Activated CD8-positive, alpha-beta memory T cell treated with anti-CD3 and anti-CD28 coated beads, Interleukin-2, amount 50 U/mL, for 48 hours (primary cell): Measurements from ENCODE around the gene PKP4.

Experiments
- DNase-seq: peaks from one replicate; pipeline ENCODE4 v3.0.0-alpha.2; 2020

The PKP4 gene

DNA sequence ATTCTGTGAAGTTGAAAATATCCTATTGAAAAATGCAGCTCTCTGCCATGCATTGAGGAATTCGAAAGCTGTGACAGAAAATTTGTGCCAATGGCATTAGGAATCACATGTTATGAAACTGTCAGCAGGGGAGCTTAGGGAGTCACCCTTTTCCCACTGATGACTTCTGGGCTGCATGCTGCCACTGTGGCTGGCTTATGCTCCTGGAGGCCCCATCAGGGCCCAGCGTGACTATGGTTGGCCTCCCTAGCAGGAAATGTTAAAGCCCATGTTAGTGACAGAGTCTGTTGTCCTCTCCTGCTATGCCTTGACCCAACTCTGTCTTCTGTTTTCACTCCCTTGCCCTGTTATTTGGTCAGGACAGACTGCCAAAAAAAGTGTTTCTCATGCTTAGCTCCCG lies 198.9 kb downstream of the PKP4 start:
- no peak for DNase-seq

DNA sequence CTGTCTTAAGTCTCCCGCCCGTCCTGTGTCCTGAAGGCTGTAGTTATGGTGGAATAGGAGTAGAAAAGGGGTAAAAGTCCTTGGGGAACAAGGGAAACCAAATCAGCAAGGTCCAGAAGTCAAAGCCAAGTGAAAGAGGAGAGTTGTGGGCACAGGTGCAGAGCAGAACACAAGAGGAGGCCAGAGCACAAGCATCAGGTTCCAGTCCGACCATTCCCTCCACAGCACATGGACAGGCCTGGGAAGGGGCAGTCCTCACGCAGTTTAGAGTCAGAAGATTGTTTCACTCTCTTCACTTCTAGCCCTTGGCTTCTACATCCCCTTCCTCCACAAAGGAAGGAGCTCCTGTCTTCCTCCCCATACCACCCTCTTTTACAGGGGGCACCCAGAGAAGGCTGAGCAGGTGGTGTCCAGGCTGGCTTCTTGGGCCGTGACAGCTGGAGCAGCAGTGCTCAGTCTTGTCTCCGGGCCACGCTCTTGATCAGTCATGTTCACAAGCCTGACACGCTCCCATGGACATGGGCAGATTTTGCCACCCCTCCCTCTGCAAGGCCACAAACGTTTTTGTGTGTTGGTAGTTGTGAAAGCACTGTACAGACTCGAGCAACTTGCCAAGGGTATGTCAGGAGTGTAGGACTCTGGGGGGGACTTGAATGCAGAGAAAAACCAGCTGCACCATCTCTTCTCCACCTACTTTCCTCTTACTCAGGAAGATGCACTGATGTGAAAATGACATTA lies 199.9 kb downstream of the PKP4 start:
- no peak for DNase-seq

DNA sequence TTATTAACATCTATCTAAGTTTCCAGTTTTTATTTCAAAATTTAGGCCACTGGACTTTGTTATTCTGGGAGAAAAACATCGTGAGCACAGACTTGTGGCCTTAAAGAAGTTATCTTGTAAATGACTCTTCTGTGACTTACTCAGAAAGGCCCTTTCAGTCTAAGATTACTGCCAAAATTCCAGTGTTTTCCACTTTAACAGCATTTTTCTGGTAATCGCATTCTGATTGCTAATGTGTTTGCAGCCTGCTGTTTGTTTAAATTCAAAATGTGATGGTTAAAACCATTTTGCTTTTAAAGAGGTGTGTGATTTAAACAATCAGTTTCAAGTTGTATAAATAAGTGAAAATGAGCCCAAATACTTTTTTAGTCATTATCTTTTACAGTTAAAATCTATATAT lies 201.6 kb downstream of the PKP4 start:
- no peak for DNase-seq

DNA sequence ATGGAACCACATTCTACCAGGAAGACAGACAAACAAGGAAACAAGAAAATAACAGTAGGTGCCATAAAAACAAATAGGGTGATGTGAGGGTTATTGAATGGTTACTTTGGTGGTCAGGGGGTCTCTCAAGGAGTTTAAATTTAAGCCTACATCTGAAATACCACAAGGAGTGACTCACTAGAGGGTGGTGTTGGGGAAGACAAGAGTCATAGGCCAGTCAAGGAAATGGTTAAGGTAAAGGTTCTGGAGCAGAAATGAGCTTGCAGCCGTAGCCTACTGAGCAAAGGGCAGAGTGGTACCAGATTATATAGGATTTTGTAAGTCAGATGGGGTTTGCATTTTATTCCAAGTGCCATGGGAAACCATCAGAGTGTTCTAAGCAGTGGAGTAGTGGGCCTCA lies 202.7 kb downstream of the PKP4 start:
- no peak for DNase-seq

DNA sequence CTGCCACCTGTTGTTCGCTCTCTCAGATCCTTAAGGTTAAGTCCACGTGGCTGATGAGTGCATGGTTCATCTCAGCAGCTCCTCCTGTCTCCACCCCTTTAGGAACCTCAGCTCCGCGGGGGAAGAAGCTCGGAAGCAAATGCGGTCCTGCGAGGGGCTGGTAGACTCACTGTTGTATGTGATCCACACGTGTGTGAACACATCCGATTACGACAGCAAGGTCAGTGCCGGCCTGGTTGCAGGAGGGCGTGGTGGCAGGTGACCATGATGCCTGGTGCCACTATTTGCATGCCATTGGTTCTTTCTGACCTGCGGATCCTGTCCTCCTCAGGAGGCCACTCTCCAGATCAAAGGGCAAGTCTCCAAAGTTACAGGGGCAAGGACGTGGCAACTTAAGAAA lies 204.5 kb downstream of the PKP4 start:
- no peak for DNase-seq

DNA sequence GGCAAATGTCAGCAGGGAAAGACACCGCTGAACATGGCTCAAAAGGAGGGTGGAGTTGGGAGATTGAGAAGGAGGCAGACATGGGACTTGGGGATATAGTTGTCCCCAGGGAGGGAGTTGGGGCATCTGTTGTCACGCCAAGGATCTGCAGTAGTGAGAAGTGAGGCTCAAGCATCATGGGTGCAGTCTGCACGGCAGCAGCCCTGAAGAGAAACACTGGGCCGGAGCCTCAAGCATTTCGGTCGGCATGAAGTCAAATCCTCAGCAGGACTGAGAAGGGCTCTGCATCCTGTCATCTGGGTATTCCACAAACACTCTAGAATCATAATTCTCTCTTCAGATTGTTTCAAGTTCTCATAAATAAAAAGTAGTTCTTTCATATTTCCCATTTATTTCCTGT lies 205.7 kb downstream of the PKP4 start:
- DNase-seq, result no peak

DNA sequence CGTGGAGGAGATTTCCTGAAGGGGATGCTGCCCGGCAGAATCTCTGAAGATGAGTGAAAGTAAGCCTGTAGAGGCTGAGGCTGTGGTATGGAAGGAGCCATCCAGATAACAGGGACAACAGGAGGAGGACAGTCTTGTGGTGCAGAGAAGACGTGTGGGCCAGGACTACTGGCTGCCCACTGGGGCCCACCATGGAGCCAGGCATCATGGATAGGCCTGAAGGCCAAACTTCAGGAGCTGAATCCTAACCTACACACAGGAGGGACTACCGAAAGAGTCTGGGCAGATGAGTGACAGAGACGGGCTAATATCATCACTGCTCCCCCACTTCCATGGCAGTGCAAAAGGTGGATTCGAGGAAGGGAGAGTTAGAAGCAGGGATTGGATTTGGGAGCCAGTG lies 207.0 kb downstream of the PKP4 start:
- no peak for DNase-seq

DNA sequence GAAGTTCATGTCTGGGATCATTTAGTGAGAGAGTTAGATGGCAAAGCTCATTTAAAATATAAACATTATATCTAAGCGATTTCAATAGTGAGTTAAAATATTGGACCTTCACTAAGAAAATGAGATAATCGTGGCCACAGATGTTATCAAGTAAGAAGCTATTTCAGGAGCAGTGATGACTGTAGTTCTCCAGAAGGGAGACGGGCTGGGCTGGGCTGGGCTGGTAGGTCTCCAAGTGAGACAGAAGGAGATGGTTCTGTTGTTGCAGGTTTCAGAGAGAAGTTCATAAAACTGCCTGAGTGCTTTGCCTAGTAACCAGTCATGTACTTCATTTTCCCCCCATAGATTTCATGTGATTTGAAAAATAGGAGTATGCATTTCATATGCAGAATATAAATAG lies 208.2 kb downstream of the PKP4 start:
- no peak for DNase-seq

DNA sequence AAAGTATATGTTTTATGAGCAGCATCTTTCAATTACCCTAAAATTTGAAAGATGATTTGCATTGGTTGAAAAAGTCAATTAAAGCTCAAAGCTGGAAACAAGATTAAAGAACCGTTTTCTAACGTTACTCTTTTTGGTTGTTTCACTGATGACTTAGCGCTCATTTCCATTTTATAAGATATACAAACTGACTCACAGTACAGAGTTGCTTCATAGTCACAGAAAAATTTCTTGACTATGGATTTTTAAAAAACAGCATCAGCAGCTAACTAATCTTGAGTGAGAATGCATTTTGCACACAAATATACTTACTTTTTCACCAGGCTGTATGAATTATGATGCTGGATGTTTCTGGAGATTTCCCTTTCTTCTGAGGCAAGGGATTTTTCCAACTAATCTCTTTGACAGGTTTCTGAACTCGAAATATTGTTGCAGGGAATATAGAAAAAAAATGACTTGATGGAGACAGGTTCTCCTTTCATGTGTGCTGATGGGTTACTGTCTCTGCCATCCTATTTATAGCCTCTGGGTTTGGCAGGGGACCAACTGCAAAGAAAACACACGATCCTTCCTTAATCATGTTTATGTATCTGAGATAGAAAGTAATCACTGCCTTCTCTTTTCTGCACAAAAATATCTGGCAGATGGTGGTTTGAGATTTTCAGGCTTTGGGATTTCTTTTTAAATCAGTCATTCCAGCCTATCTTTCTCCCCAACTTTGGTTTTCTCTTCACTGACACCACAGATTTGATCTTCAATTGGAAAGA lies 209.0 kb downstream of the PKP4 start:
- no peak for DNase-seq

DNA sequence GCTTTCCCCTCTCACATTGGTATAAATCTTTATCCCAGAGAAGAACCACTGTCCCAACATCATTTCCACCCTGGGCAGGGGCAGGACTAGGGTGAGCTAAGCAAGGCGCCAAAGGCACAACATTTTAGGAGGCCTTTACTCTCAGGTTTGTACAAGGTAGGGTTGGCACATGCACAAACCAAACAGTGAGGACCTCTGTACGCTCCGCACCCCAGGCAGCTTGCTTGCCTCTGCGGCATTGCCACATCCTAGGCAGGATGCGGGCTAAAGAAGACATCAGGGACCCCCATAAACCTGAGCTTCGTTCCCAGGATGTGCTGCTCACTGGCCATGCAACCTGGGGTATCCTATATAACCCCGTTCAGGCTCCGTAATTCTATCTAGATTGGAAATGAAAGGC lies 210.2 kb downstream of the PKP4 start:
- DNase-seq, result no peak

DNA sequence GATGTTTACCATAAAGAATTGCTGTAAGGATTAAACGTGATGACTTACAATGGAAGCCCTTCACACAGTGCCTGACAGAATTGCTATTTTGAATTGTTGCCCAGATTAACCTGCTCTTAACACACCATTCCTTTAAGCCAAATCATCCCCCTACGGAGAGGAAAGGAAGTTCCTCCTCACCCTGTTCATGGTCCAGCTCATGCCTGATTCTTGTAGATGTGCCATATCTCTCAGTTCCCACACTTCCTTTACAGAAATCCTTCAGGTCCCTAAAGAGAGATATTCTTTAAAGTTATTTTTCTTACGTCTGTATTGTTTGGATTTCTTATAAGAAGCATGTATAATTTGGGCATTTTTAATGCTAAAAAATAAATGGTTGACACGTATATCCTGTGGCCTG lies 210.8 kb downstream of the PKP4 start:
- DNase-seq, result no peak

DNA sequence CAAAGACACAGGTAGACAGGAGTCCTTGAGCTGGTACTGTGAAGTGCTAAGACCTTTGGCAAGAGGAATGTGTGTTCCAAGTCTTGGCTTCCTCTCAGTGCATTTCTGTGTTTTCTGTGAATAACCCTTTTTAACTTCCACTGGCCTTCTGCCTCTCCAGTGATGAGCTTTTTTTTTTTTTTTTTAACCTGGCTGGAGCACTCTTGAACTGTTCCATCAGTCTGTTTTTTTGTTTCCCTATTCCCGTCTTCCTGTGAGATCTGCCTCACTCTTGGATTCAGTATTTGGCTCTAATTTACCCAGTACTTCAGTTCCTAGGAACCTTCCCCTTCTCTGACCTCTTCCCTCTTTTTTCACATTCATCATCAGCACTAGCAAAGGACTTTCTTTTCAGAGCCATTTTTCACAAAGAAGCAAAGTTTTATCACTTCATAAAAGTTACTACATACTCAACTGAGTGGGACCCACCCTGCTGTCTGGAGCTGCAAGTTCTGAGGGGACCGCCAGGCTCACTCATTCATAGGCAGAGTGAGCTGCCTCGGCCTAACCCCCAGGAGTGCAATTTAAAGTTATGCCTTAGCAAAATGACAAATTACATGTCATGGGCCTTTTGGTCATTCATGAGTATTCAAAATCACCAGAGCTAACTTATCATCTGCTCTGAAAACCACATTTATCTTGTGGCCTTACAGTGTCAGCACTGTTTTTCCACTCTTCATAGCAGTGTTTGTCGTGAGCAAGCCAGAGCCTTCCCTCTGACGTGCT lies 211.4 kb downstream of the PKP4 start:
- no peak for DNase-seq

DNA sequence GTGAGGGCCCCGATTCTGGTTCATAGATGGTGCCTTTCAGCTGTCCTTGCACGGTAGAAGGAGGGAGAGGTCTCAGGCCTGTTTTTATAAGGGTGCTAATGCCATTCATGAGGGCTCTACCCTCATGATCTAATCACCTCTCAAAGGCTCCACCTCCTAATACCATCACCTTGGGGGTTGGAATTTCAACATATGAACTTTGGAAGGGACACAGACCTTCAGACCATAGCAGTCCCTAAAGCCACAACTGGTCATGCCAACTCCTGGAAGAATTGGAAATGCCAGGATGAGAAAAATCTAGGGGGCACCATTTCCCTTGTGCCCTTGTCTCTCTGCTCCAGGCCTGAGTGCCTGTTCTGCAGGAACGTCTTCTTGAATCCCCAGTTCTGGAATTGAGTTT lies 213.5 kb downstream of the PKP4 start:
- DNase-seq, result no peak

DNA sequence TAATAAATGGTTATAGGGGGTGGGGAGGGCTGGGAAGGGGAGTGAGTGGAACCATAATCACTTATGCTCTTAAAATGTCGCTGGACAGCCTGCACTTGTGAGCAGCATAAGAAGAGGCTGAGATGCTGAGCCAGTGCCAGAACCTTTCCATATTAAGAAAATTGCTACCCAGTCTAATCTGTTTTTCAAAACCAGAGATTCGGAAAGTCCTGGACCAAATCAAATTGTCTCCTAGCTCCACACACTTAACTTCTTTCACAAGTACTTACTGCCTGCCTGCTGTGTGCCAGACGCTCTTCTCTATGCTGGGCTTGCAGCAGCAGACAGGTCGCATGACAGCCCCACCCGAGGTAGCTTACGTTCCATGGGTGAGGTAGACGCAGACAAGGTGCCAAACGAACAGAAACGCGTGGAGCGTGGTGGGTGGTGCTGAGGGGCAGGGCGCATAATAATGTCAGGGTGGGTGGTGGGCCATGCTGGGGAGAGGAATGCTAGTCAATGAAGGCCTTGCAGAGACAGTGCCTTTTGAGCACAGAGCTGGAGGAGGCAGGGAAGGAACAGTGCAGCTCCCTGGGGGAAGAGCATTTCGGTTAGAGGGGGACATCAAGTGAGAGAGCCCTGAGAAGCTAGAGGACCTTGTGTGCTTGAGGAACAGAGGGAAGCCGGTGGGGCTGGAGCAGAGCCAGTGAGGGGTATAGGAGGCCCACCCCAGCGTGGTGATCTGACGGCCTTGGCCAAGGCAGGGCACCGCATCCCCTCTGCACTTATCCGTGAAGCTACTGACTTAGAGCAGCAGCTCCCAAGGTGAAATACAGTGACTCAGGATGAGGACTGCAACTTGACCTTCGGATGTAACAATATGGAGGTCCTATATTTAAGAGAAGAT lies 214.9 kb downstream of the PKP4 start:
- no peak for DNase-seq

DNA sequence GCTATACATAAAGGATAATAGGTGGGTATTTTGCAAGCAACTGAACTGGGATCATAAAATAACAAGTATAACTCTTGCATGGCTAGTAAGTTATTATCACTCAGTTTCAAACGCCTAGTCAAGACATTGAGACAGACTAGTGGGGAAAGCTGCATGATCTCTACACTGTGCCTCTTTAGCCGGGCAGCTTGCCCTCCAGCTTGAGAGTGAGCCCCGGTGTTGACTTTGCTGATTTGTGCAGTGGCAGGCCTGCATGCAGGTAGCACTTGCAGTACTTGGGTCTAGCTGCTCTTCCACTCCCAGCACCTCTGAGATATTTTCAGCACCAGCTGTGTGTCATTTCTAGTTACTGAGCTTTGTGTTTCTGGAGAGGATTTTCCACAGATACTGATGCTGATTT lies 219.5 kb downstream of the PKP4 start:
- no peak for DNase-seq

DNA sequence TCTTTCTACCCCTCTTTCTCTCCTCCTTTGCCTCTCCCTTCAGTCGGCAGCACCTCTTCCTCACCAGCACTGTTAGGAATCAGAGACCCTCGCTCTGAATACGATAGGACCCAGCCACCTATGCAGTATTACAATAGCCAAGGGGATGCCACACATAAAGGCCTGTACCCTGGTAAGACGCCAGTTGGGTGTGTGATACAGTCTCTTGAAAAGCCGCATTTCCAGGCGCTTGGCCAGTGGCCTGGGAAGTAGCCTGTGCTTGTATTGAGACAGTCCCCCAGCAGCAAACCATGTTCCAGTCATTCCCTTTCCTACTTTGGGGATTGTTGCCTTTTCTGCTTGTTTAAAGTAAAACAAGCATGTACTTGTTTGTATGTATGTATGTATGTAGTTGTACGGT lies 219.9 kb downstream of the PKP4 start:
- no peak for DNase-seq

DNA sequence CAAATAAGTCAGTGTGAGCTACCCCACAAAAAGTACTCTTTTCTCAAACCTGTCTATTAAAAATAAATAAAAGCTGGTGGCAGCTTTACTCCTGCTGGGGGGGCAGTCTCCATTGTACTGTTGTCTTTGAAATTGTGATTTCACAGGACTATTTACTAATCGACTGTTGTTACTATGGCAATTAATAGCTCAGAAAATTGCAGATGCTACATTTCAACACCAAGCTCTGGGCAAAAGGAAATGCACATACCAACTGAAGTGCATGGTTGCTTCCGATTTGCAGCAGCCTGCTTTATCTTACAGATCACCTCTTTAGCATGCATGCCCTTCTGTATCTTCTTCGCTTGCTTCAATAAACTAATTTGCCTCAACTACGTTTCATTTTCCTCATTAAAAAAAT lies 220.8 kb downstream of the PKP4 start:
- DNase-seq, result no peak

DNA sequence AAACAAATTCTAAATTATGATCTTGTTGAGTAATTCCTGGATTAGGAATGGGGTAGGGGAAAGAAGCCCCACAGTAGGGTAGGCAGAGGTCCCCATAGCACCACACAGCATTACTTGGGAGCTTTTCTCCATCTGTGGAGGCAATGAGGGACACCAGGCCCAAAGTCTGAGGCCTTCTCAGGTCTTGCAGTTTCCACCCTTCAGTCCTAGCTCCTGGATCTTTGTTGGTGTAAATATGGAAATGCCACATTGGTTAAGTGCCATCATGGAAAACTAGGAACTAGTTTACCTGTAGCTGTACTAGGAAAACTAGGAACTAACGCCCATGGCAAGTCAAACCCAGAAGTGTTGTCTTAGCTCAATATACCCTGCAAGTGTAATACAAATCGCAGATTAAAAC lies 225.1 kb downstream of the PKP4 start:
- DNase-seq, result no peak

DNA sequence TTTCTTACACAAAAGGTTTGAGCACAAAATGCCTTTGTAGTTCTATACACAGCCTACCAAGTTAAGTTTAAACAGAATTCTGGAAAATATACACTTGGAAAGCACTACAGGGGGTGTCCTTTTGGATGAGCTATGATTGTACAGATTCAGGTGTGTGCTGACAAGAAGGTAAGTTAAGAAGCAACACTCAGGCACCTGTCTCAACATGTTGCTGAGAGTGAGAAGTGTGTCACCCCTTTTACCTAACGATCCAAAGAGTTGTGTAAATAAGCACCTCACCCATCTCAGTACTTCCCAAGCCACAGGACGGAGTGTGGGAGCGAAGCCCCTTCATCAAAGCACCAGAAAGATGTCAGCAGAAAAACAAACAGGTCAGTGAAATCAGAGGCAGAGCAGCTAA lies 228.9 kb downstream of the PKP4 start:
- DNase-seq, result no peak

DNA sequence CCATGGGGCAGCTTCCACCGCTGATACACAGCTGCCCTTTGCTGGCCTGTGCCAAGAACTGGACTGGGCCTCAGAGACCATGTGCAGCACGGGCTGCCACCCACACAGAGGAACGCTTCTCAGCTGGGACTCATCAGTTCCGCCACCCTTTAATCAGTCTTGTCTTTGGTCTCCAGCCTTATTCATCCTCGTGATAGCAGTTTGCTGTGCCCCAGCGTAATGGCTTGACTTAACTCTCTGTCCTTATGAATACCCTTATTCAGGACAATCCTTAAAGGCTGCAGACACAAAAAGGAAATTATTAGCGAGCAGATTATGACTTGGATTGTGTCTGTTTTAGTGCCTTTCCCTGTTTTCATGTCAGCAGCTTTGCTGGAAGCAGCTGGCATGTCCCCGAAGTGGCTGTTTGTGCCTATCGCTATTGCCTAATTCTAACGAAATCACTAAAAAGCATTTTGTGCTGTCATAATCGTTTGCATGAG lies 229.5 kb downstream of the PKP4 start:
- no peak for DNase-seq

DNA sequence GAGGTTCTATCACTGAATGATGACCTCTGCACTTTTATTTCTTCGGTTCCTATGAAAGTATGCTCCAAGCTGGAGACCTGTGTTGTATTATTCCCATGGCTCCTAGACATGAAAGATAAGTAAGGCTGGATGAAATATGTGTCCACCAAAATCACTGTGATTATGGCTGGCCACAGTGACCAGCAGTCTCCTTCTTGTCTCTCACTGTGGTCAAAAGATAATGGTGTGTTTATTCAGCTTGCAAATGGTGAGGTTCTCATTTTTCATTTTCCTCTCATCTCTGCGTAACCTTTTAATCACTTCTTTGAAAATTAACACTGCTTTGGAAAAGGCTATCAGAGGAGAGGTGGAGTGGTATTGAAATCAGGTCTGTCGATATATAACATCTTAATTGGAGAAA lies 230.6 kb downstream of the PKP4 start:
- DNase-seq, result no peak

DNA sequence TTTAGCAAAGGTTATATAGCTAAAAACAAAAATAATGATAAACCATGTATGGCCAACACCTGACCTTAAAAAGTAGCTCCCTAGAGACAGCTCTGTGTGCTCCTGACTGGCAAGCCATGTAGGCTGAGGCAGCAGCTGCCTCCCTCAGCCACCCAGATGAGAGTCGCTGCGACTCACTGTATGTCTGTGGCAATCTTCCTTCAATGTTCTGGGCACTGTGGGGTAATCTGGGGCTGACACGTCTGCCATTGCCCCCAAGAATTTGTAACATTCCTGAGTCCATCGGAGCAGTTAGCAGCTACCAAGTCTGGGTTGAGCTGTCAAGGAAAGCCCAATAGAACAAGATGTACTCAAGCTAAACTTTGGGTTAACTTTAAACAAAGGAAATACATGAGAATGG lies 232.0 kb downstream of the PKP4 start:
- no peak for DNase-seq

DNA sequence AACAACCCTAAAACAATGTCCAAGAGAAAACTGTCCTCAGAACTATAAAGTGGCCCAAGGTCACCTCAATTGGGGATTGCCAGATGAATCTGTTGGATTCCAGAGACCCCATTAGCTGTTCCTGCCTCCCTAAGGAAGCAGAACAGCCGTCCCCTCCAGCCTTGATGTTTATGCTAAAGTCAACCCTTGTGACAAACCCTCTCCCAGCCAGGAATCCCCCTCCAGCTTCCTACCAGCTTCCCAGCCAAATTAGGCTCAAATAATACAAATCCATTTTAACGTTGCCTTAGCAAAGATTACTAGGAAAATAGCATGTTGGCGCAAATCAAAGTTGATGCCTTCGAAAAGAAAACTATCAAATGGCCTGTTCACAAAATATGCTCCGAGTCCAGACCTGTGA lies 232.6 kb downstream of the PKP4 start:
- no peak for DNase-seq
